Measurements from ENCODE around the gene PCDHGC5.

DNA sequence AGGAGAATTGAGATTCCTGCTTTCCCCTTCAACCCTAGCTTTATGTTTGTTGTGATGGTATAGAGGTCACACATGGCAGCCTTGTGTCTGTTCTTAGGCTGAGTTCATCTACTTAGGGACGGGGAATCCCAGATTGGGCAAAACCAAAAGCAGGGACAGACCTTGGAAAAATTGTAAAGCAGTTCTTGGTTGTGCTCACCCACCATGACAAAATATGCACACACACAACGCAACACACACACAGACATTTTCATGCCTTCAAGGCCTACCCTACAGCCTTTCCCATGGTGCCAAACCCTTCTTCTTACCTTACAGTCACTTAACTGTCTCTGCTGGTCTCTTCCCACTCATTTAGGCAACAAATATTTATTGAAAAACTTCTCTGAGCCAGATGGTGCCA is 14.8 kb downstream of the PCDHGC5 start:
- TF ChIP-seq CTCF (conservative IDR thresholded peaks at IDR 0.05; ENCODE audit: low read depth in 2 of 2): no peak
- TF ChIP-seq, protein P1, sequence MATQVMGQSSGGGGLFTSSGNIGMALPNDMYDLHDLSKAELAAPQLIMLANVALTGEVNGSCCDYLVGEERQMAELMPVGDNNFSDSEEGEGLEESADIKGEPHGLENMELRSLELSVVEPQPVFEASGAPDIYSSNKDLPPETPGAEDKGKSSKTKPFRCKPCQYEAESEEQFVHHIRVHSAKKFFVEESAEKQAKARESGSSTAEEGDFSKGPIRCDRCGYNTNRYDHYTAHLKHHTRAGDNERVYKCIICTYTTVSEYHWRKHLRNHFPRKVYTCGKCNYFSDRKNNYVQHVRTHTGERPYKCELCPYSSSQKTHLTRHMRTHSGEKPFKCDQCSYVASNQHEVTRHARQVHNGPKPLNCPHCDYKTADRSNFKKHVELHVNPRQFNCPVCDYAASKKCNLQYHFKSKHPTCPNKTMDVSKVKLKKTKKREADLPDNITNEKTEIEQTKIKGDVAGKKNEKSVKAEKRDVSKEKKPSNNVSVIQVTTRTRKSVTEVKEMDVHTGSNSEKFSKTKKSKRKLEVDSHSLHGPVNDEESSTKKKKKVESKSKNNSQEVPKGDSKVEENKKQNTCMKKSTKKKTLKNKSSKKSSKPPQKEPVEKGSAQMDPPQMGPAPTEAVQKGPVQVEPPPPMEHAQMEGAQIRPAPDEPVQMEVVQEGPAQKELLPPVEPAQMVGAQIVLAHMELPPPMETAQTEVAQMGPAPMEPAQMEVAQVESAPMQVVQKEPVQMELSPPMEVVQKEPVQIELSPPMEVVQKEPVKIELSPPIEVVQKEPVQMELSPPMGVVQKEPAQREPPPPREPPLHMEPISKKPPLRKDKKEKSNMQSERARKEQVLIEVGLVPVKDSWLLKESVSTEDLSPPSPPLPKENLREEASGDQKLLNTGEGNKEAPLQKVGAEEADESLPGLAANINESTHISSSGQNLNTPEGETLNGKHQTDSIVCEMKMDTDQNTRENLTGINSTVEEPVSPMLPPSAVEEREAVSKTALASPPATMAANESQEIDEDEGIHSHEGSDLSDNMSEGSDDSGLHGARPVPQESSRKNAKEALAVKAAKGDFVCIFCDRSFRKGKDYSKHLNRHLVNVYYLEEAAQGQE (IDR thresholded peaks at IDR 0.05; ENCODE audit: unreplicated experiment): no peak
